ENCODE results near the gene CCDC92. TPM values are rescaled to one million over a fixed set of nuclear protein-coding genes. Genes with fewer than 3 reads are reported as not detected.

Gene CCDC92
- total RNA-seq, 1 donor from 2014 or later: 74.7 TPM

DNA sequence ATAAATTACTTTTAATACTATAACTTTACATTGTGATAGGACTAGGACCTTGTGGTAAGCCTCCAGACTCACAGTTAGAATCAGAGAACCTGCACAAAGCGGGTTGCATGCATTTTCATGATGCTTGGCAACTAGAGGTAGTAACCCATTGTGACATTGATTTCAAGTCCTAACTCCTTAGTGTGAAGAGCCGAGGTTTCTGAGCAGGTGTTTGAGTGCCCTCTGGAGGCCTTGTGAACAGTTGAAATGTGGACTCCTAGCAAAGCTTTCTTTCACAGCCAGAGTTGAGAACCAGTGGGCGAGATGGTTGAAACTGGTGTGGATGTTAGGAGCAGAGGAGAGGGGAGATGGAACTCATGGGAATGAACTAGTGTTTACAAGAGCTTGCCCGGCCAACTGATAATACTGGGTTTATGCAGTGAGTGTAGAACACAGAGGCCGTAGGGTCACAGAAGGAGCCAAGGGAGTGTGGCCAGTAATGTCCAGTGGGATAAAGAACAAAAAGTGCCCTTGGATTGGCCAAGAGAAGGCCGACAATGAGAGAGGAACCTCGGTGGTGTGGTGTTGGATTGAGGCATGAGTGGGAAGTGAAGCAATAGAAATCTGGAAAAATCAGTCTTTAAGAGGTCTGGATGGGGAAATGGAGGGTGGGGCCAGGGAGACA, 11.3 kb upstream of the CCDC92 start:
- Mint-ChIP-seq H3K27ac (ENCODE audit: unreplicated experiment) (no peak overlapping the region), H3K4me1 (ENCODE audit: low read depth) (peaks cover 38% of the 10 kb centered on the region), H3K9me3 (ENCODE audit: low read depth) (no peaks in the 10 kb centered on the region), H3K27me3 (ENCODE audit: low read depth) (no peaks in the 10 kb centered on the region), H3K4me3 (ENCODE audit: unreplicated experiment) (no peak overlapping the region), H3K36me3 (ENCODE audit: low read depth) (peaks cover 14% of the 10 kb centered on the region)
- TF ChIP-seq, protein P1, sequence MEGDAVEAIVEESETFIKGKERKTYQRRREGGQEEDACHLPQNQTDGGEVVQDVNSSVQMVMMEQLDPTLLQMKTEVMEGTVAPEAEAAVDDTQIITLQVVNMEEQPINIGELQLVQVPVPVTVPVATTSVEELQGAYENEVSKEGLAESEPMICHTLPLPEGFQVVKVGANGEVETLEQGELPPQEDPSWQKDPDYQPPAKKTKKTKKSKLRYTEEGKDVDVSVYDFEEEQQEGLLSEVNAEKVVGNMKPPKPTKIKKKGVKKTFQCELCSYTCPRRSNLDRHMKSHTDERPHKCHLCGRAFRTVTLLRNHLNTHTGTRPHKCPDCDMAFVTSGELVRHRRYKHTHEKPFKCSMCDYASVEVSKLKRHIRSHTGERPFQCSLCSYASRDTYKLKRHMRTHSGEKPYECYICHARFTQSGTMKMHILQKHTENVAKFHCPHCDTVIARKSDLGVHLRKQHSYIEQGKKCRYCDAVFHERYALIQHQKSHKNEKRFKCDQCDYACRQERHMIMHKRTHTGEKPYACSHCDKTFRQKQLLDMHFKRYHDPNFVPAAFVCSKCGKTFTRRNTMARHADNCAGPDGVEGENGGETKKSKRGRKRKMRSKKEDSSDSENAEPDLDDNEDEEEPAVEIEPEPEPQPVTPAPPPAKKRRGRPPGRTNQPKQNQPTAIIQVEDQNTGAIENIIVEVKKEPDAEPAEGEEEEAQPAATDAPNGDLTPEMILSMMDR (IDR thresholded peaks at IDR 0.05): peak; percentile 83
- no peak for DNase-seq (ENCODE audit: low spot score)

DNA sequence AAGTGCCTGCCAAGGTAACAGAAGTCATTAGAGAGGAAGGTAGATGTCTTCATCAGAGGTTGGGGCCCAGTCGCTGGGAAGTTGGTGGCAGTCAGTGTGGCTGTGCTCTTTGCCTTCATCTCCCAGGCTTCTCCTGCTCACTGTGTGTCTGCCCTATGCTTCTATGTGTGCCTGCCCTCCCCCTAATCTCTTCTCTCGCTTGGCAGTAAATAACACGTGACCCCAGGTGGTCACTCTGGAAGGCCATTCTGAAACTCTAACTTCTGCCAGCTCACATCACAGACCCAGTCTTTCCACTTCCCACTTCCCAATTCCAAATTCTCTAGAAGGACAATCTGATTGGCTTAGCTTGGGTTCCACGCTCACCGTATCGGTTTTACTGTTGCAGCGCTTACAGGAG, 9.6 kb upstream of the CCDC92 start:
- no peak overlapping the region for H3K27ac Mint-ChIP-seq (ENCODE audit: unreplicated experiment)
- no peaks in the 10 kb centered on the region for H3K9me3 Mint-ChIP-seq (ENCODE audit: low read depth)
- H3K36me3 Mint-ChIP-seq (ENCODE audit: low read depth): peaks cover 3% of the 10 kb centered on the region
- DNase-seq (ENCODE audit: low spot score): no peak
- H3K4me1 Mint-ChIP-seq (ENCODE audit: low read depth): peaks cover 29% of the 10 kb centered on the region
- TF ChIP-seq, protein P1 (IDR thresholded peaks at IDR 0.05): no peak
- no peak overlapping the region for H3K4me3 Mint-ChIP-seq (ENCODE audit: unreplicated experiment)
- no peaks in the 10 kb centered on the region for H3K27me3 Mint-ChIP-seq (ENCODE audit: low read depth)

DNA sequence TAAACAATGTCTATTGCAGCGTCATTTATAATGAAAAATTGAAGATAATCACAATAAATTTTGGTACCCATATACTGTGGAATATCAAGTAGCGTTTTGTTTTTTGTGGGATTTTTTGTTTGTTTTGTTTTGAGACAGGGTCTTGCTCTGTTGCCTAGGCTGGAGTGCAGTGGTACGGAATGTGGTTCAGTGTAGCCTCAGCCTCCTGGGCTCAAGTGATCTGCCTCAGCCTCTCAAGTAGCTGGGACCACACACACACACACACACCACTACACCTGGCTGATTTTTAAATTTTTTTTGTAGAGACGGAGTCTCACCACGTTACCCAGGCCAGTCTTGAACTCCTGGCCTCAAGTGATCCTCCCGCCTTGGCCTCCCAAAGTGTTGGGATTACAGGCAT, 6.9 kb upstream of the CCDC92 start:
- Mint-ChIP-seq H3K9me3 (ENCODE audit: low read depth) (no peaks in the 10 kb centered on the region), H3K4me3 (ENCODE audit: unreplicated experiment) (no peak overlapping the region), H3K36me3 (ENCODE audit: low read depth) (peaks cover 8% of the 10 kb centered on the region), H3K27ac (ENCODE audit: unreplicated experiment) (no peak overlapping the region), H3K4me1 (ENCODE audit: low read depth) (peaks cover 23% of the 10 kb centered on the region), H3K27me3 (ENCODE audit: low read depth) (no peaks in the 10 kb centered on the region)
- no peak for DNase-seq (ENCODE audit: low spot score)
- TF ChIP-seq, protein P1 (IDR thresholded peaks at IDR 0.05): no peak

DNA sequence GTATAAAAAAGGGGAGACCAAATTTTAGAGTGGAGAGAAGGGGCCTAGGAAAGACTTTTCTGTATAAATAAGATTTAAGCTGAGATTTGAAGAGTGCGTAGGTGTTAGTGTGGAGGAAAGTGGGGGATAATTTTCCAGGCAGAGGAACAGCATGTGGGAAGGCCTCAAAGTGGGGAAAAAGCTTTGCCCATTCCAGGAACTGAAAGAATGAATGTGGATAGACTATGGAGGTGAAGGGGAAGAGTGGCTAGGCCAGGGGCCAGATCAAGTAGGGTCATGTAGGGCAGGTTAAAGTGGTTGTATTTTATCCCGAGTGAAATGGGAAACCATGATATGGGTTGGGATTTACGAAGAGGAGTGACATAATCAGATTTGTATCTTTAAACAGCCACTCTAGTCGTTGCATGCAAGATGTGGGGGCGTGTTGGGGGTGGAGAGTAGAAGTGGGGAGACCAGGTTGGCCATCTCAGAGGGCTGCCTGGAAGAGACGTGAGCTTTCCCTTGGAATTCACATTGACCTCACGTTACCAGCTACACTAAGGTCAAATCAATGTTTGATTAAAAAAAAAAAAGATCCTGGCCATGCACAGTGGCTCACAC, 3.7 kb upstream of the CCDC92 start:
- Mint-ChIP-seq H3K4me3 (ENCODE audit: unreplicated experiment) (no peak overlapping the region), H3K4me1 (ENCODE audit: low read depth) (peaks cover 27% of the 10 kb centered on the region), H3K36me3 (ENCODE audit: low read depth) (peaks cover 8% of the 10 kb centered on the region), H3K27me3 (ENCODE audit: low read depth) (no peaks in the 10 kb centered on the region), H3K27ac (ENCODE audit: unreplicated experiment) (no peak overlapping the region), H3K9me3 (ENCODE audit: low read depth) (no peaks in the 10 kb centered on the region)
- TF ChIP-seq, protein P1 (IDR thresholded peaks at IDR 0.05): no peak
- no peak for DNase-seq (ENCODE audit: low spot score)

DNA sequence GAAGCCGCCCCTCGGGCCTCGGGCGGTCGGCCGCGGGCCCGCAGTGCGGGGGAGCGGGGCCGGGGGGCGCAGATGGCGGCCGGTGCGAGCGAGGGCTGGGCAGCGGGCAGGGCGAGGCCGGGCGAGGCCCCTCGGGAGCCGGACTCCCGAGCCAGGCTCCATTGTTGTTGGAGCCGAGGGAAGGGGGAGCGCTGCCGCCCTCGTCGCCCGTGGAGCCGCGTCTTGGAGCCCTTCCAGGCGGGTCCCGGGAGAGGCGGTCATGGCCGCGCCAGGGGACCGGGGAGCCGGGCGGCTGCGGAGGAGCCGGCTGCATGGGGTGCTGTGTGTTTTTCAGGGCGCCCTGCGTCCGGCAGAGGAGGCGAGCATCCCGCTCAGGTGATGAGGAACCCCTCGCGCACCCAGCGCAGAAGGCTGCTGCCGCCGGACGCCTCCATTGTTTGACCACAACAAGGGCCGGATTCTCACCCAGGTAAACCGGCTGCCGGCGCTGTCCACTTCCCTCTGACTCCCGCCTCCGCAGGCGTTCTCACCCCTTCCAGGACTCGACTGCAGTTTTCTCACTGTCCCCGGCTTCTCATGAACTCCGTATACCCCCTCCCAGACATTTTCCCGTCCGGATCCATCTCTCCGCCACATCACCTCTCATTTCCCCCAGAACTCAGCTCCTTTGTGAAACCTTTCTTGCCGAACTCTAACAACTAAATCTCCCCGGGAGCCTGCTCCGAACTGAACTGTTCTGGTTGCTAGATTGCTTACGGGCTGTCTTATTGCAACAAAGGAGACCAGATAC, 1.1 kb upstream of the CCDC92 start:
- DNase-seq (ENCODE audit: low spot score): no peak
- TF ChIP-seq, protein P1 (IDR thresholded peaks at IDR 0.05): no peak
- Mint-ChIP-seq H3K4me1 (ENCODE audit: low read depth) (peaks cover 52% of the 10 kb centered on the region), H3K27me3 (ENCODE audit: low read depth) (no peaks in the 10 kb centered on the region), H3K27ac (ENCODE audit: unreplicated experiment) (peak overlapping the region; percentile 94), H3K9me3 (ENCODE audit: low read depth) (no peaks in the 10 kb centered on the region), H3K4me3 (ENCODE audit: unreplicated experiment) (peak overlapping the region; percentile 92), H3K36me3 (ENCODE audit: low read depth) (peaks cover 5% of the 10 kb centered on the region)
